GM21786 (cell line): ENCODE data around the gene PER3.
"Not testable (repeated sequence)": the region's sequence is repeated elsewhere in the genome, so short reads cannot be mapped to it uniquely, and the experiment has no call there.

Experiments used
- ATAC-seq: cut with Tn5 transposase; IDR thresholded peaks from one replicate; pipeline ENCODE4 v1.9.1; 2021; ENCODE audit not compliant: unreplicated experiment

PER3 gene

GRCh38 chr1:7778133-7778628 lies 5.9 kb upstream of the PER3 start:
- ATAC-seq, result no peak

GRCh38 chr1:7780976-7781375 lies 3.1 kb upstream of the PER3 start:
- ATAC-seq, result no peak

GRCh38 chr1:7781501-7781900 lies 2.6 kb upstream of the PER3 start:
- ATAC-seq, result no peak

GRCh38 chr1:7781923-7782495 lies 2.1 kb upstream of the PER3 start:
- no peak for ATAC-seq

- ATAC-seq, result no peak
Observed at GRCh38 chr1:7783178-7783711, 846 bp upstream of the PER3 start.

- ATAC-seq, result no peak
Observed at GRCh38 chr1:7784492-7785071, 491 bp downstream of the PER3 start.

GRCh38 chr1:7785108-7785507 lies 1.0 kb downstream of the PER3 start:
- no peak for ATAC-seq

- no peak for ATAC-seq
Observed at GRCh38 chr1:7786795-7787194, 2.7 kb downstream of the PER3 start.

- ATAC-seq, result no peak
Observed at GRCh38 chr1:7789828-7790227, 5.7 kb downstream of the PER3 start.

- ATAC-seq, result not testable (repeated sequence)
Observed at GRCh38 chr1:7791027-7791426, 6.9 kb downstream of the PER3 start.

GRCh38 chr1:7795406-7795805 lies 11.3 kb downstream of the PER3 start:
- no peak for ATAC-seq

- no peak for ATAC-seq
Observed at GRCh38 chr1:7805460-7805859, 21.4 kb downstream of the PER3 start.

- no peak for ATAC-seq
Observed at GRCh38 chr1:7808253-7808844, 24.3 kb downstream of the PER3 start.

GRCh38 chr1:7809742-7810141 lies 25.7 kb downstream of the PER3 start:
- no peak for ATAC-seq

GRCh38 chr1:7810395-7810794 lies 26.3 kb downstream of the PER3 start:
- no peak for ATAC-seq

- no peak for ATAC-seq
Observed at GRCh38 chr1:7811476-7811875, 27.4 kb downstream of the PER3 start.

GRCh38 chr1:7813677-7814373 lies 29.7 kb downstream of the PER3 start:
- no peak for ATAC-seq

- ATAC-seq, result no peak
Observed at GRCh38 chr1:7821282-7821681, 37.2 kb downstream of the PER3 start.

GRCh38 chr1:7824701-7825100 lies 40.6 kb downstream of the PER3 start:
- no peak for ATAC-seq

- no peak for ATAC-seq
Observed at GRCh38 chr1:7826363-7826762, 42.3 kb downstream of the PER3 start.

- no peak for ATAC-seq
Observed at GRCh38 chr1:7827126-7827955, 43.2 kb downstream of the PER3 start.
